Measurements from ENCODE around the gene KIFC3. TPM values are rescaled to one million over a fixed set of nuclear protein-coding genes. Genes with fewer than 3 reads are reported as not detected.

The KIFC3 gene
- total and polyA plus RNA-seq, 11 donors = 46.1 to 105 (median 65.6) TPM

DNA sequence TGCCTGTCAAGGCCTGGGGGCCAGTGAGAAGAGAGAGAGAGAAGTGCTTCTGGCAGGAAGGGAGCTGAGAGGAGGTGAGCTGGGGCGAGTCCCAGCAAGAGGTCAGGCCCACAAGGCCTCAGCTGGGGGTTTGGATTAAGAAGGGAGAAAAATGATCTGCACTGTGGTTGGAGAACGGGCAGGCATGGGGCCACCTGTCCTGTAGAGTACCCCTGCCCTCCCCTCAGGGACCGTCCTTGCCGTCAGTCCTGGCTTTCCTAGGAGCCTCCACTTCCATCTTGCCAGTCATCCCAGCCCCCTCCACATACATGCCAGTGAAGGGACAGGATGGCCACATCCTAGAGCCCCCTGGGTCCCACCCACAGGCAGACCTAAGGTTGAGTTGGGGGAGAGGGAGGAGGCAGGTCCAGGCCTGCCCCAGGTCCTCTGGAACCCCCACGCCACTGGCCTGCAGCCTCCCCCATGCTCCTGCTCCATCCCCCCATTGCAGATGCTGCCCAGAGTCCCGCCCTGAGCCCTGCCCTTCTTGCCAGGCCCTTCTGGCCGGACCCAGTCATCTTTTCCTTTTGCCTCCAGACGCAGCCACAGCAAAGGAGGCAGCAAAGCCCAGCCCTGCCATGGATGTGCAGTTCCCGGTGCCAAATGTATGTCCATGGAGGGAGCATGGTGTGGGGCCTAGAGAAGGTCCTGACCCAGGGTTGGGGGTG, 47.8 kb downstream of the KIFC3 start:
- H3K9me3 ChIP-seq = no peaks in the 10 kb centered on the region
- H3K36me3 ChIP-seq = peaks cover 0 to 59% (median 9%) of the 10 kb centered on the region in 9 donors
- intact Hi-C loops (cut with DNase I) = loop anchor here (2.0 to 10.0 kb wide), 8 partner anchors 38 to 250 kb away; partner anchors contain the start of genes USB1 (in 5 of the 10), ZNF319 (in 5 of the 10) and KIFC3 (in 4 of the 10)
- ATAC-seq = no peak
- H3K27ac ChIP-seq = no peak overlapping the region
- no peak overlapping the region for H3K4me3 ChIP-seq
- DNase-seq = peak in 2 of 5 donors; percentile 21 to 28
- 83 to 92% (median 88%) methylated on average over 7 to 9 of the region's 9 CpGs for WGBS, 4 donors
- H3K4me1 ChIP-seq = peaks cover 0 to 26% (median 14%) of the 10 kb centered on the region in 12 donors
- no peaks in the 10 kb centered on the region for H3K27me3 ChIP-seq
- TF ChIP-seq POLR2A (IDR thresholded peaks at IDR 0.05) = no peak
- TF ChIP-seq, protein P1, sequence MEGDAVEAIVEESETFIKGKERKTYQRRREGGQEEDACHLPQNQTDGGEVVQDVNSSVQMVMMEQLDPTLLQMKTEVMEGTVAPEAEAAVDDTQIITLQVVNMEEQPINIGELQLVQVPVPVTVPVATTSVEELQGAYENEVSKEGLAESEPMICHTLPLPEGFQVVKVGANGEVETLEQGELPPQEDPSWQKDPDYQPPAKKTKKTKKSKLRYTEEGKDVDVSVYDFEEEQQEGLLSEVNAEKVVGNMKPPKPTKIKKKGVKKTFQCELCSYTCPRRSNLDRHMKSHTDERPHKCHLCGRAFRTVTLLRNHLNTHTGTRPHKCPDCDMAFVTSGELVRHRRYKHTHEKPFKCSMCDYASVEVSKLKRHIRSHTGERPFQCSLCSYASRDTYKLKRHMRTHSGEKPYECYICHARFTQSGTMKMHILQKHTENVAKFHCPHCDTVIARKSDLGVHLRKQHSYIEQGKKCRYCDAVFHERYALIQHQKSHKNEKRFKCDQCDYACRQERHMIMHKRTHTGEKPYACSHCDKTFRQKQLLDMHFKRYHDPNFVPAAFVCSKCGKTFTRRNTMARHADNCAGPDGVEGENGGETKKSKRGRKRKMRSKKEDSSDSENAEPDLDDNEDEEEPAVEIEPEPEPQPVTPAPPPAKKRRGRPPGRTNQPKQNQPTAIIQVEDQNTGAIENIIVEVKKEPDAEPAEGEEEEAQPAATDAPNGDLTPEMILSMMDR (IDR thresholded peaks at IDR 0.05) = no peak

DNA sequence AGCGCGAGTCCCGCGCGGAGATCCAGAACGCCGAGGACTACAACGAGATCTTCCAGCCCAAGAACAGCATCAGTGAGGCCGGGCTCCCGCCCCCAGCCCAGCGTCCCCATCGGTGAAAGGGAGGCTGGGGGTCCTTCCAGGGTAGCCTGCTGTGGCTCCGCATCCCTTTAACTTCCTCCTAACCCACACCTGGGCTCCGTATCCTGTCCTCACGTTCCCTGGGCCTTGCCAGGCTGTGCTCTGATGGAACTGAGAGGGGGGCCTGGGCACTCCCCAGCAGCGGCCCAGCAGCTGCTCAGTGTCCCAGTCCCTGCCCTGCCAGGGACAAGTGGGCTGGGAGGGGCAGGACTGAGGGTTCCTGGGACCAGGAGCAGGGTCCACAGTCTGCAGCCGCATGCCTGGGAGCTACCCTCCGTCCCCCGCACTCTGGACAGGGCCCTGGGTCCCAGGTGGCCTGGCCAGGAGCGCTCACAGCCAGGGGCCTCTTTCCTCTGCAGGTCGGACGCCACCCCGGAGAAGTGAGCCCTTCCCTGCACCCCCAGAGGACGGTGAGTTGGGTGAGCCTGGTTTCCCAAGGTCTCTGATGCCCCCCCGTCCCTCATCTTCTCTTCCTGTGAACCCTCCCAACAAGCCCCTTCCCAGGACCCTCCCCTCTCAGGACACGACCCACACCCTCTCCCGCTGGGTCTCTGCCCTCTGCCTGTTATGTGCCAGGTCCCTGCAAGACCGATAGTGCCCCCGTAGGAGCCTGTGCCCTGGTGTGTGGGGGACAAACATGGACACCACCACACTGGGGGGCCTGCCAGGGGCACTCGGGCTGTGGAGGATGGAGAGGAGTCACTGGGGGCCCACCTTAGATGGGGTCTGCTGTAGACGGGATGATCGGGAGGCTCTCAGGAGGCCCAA, 48.6 kb downstream of the KIFC3 start:
- Histone ChIP-seq H3K36me3 (peaks cover 0 to 50% (median 8%) of the 10 kb centered on the region in 9 donors), H3K27me3 (no peaks in the 10 kb centered on the region), H3K9me3 (no peaks in the 10 kb centered on the region), H3K27ac (no peak overlapping the region), H3K4me3 (no peak overlapping the region), H3K4me1 (peaks cover 0 to 19% (median 14%) of the 10 kb centered on the region in 12 donors)
- TF ChIP-seq, protein P1 (IDR thresholded peaks at IDR 0.05) = no peak
- TF ChIP-seq POLR2A (IDR thresholded peaks at IDR 0.05) = no peak
- no peak for ATAC-seq
- DNase-seq = peak in 3 of 5 donors; percentile 15 to 51 (median 22)
- intact Hi-C loops (cut with DNase I) = loop anchor here in 3 of 10 donors (2.0 to 10.0 kb wide), 3 partner anchors 113 to 251 kb away; partner anchors contain the start of genes USB1 (in 1 of the 3) and ZNF319 (in 1 of the 3)
- 90 to 93% (median 92%) methylated on average over 26 to 32 of the region's 32 CpGs for WGBS, 4 donors

DNA sequence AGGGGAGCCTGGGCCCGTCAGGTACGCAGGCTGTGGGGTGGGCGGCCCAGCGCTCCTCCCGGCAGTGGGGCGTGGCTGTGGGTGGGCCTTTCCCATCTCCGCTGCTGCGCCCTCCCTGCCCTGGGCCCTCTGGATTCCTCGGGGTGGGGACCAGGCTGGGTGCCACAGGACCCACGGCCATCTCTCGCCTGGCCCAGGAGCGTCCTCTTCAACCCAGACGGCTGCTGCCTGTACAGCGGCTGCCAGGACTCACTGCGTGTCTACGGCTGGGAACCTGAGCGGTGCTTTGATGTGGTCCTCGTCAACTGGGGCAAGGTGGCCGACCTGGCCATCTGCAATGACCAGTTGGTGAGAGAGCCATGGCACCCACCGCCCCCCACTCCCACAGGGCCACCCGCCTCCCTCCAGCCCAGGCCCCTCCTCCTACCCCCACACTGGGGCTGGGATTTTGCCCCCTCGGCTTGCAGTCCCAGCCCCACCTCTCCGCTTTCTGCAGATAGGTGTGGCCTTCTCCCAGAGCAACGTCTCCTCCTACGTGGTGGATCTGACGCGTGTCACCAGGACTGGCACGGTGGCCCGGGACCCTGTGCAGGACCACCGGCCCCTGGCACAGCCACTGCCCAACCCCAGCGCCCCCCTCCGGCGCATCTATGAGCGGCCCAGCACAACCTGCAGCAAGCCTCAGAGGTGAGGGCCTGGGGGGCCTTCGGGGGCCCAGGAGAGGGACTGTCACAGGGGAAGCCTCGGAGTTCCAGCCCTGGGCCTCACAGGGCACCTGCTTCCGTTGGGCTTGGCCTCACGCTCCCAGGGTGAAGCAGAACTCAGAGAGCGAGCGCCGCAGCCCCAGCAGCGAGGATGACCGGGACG, 49.5 kb downstream of the KIFC3 start:
- no peak overlapping the region for H3K27ac ChIP-seq
- H3K4me3 ChIP-seq = no peak overlapping the region
- WGBS, 4 donors = 89 to 94% (median 91%) methylated on average over 18 to 44 of the region's 44 CpGs
- peaks cover 0 to 46% (median 5%) of the 10 kb centered on the region in 9 donors for H3K36me3 ChIP-seq
- intact Hi-C loops (cut with DNase I) = loop anchor here in 2 of 10 donors (10.0 kb wide), 2 partner anchors 242 to 252 kb away; partner anchors contain the start of genes USB1 (in 1 of the 2) and ZNF319 (in 1 of the 2)
- no peak for ATAC-seq
- peak in 2 of 5 donors; percentile 19 to 48 for DNase-seq
- peaks cover 0 to 13% (median 7%) of the 10 kb centered on the region in 12 donors for H3K4me1 ChIP-seq
- H3K27me3 ChIP-seq = no peaks in the 10 kb centered on the region
- no peaks in the 10 kb centered on the region for H3K9me3 ChIP-seq
- no peak for TF ChIP-seq POLR2A (IDR thresholded peaks at IDR 0.05)
- TF ChIP-seq, protein P1 (IDR thresholded peaks at IDR 0.05) = no peak

All from heart left ventricle (tissue), 16 donors.